Cardiac muscle cell (in vitro differentiated cells and primary cell): ENCODE data around the gene PPIC. TPM values are rescaled to one million over a fixed set of nuclear protein-coding genes. Genes with fewer than 3 reads are reported as not detected.

ENCODE experiments used
- polyA plus RNA-seq: library from polyadenylated mRNA; unstranded; fragments of >200 nt; fragmentation: Nextera tagmentation; extraction: Ambion mirVana; gene quantifications from 2 replicates; pipeline ENCODE4 v1.2.1, GENCODE V29; 2016
- total RNA-seq: library from RNA; depleted of rRNA; stranded (reverse); fragments of >200 nt; gene quantifications from 2 replicates; pipeline ENCODE4 v1.2.3, GENCODE V29; 2016

Gene PPIC
- total and polyA plus RNA-seq, 2 experiments from 2014 or later = 118 to 293 TPM

Other genes with a start within 250 kb of the PPIC start
- gene SNX24, start 191.1 kb downstream of the PPIC start, total RNA-seq = 13.4 and 19.3 TPM in 2 replicates
- gene SNX24, start 191.1 kb downstream of the PPIC start, polyA plus RNA-seq = 24.0 and 26.5 TPM in 2 replicates
- gene PRDM6, start 52.5 kb upstream of the PPIC start, total RNA-seq = 1.1 and 2.4 TPM in 2 replicates
- gene PRDM6, start 52.5 kb upstream of the PPIC start, polyA plus RNA-seq = 1.0 TPM in 2 replicates